HEK293T (cell line): ENCODE measurements around the gene EPG5.

Experiments
- ARNT ChIP-seq: fragments of 450-650 bp; IDR thresholded peaks from 2 replicates; pipeline ENCODE4 v1.6.1; 2017; ENCODE audit warnings: mild to moderate bottlenecking
- BHLHE40 ChIP-seq: fragments of 450-650 bp; IDR thresholded peaks from 2 replicates; pipeline ENCODE4 v1.6.1; 2016; ENCODE audit warnings: mild to moderate bottlenecking, moderate library complexity, borderline replicate concordance
- FOXM1 ChIP-seq: fragments of 450-650 bp; IDR thresholded peaks from 2 replicates; pipeline ENCODE4 v1.6.1; 2017; ENCODE audit warnings: mild to moderate bottlenecking, borderline replicate concordance
- HDGF ChIP-seq: fragments of 450-650 bp; IDR thresholded peaks from 2 replicates; pipeline ENCODE4 v1.6.1; 2017; ENCODE audit warnings: antibody characterized with exemption, borderline replicate concordance
- NFRKB ChIP-seq: fragments of 450-650 bp; IDR thresholded peaks from 2 replicates; pipeline ENCODE4 v1.6.1; 2016; ENCODE audit warnings: mild to moderate bottlenecking, moderate library complexity
- SP1 ChIP-seq: fragments of 450-650 bp; IDR thresholded peaks from 2 replicates; pipeline ENCODE4 v1.6.1; 2017
- SUZ12 ChIP-seq: fragments of 450-650 bp; IDR thresholded peaks from 2 replicates; pipeline ENCODE4 v1.6.1; 2016; ENCODE audit warnings: mild to moderate bottlenecking
- ZNF384 ChIP-seq: fragments of 450-650 bp; IDR thresholded peaks from 2 replicates; pipeline ENCODE4 v1.6.1; 2016

GRCh38 chr18:45839414-45840395, 127.4 kb downstream of the EPG5 start:
- TF ChIP-seq HDGF (no peak), ZNF384 (no peak), SUZ12 (no peak), FOXM1 (no peak), SP1 (no peak), ARNT (no peak), NFRKB (no peak), BHLHE40 (no peak)
